Measurements from ENCODE around the gene FERMT1. TPM values are rescaled to one million over a fixed set of nuclear protein-coding genes. Genes with fewer than 3 reads are reported as not detected.

The FERMT1 gene
- total and polyA plus RNA-seq, 2 of the 13 experiments (the other 11 are each of a cell fraction or from before 2014, with no cell fraction given), result 15.8 to 29.5 TPM

- no peak overlapping the region for H3K4me2 ChIP-seq (ENCODE audit: low read depth, low read length)
- no peaks in the 10 kb centered on the region for H3K27me3 ChIP-seq (ENCODE audit: control insufficient read depth in 1 of 2, insufficient read depth in 2 of 2, low read length in 2 of 2)
- ATAC-seq (peak; percentile 53), DNase-seq (ENCODE audit: low spot score) (peak; percentile 23), FAIRE-seq (no peak)
- ChIA-PET CTCF (ENCODE audit: low intra/inter-chr PET ratio, low total read pairs) (no interaction called here), POLR2A (interaction anchor here (1.0 to 1.2 kb wide), 2 partner anchors 9 to 12 kb away, joined by 3 read pairs; partner anchors contain the start of gene LRRN4)
- in situ Hi-C loops (cut with HindIII; ENCODE audit: extremely low pct_ligation_motif_present, low pct_unique_long_range_greater_than_20kb), result no loop called here
- no peaks in the 10 kb centered on the region for H3K9me3 ChIP-seq (ENCODE audit: low read length)
- H3K9ac ChIP-seq (ENCODE audit: insufficient read depth, low read depth, low read length), result no peak overlapping the region
- H3K27ac ChIP-seq (ENCODE audit: extremely low read length, insufficient read depth, low read length), result no peak overlapping the region
- H2AFZ ChIP-seq (ENCODE audit: low read length), result no peak overlapping the region
- intact Hi-C loops (cut with micrococcal nuclease; ENCODE audit: unreplicated experiment), result no loop called here
- H3K4me1 ChIP-seq (ENCODE audit: insufficient read depth, low read length), result no peaks in the 10 kb centered on the region
- peaks cover 12 to 24% of the 10 kb centered on the region in 2 experiments for H3K36me3 ChIP-seq (replicated peaks in 1 of 2; ENCODE audit: control insufficient read depth in 1 of 2, insufficient read depth in 2 of 2, low read length in 2 of 2)
- no peak overlapping the region for H3K4me3 ChIP-seq (replicated peaks in 1 of 3; ENCODE audit: insufficient read depth in 1 of 3, low read depth in 2 of 3, low read length in 3 of 3)
- H3K79me2 ChIP-seq (ENCODE audit: insufficient read depth, low read length), result no peaks in the 10 kb centered on the region
- WGBS (ENCODE audit: low lambda C conversion rate), result 64% methylated on average over 2 of the region's 2 CpGs
- no peaks in the 10 kb centered on the region for H4K20me1 ChIP-seq (ENCODE audit: insufficient read depth, low read length)
- BruUV-seq (replicated peaks), result no TSS peak
- TF ChIP-seq KLF6 (CRISPR knock-in tag; IDR thresholded peaks at IDR 0.05) (no peak), NFE2L2 (IDR thresholded peaks at IDR 0.05; ENCODE audit: low read length) (no peak), PHF5A (CRISPR knock-in tag; IDR thresholded peaks at IDR 0.05; ENCODE audit: low read depth, unreplicated experiment) (no peak), GTF3A (CRISPR knock-in tag; conservative IDR thresholded peaks at IDR 0.05) (0 out of 2 replicates have a peak, but pooled peaks have one; percentile 43), SNAPC4 (CRISPR knock-in tag; IDR thresholded peaks at IDR 0.05) (no peak), DMTF1 (CRISPR knock-in tag; IDR thresholded peaks at IDR 0.05) (no peak), BRCA1 (CRISPR knock-in tag; IDR thresholded peaks at IDR 0.05) (no peak), THAP11 (CRISPR knock-in tag; IDR thresholded peaks at IDR 0.05) (peak; percentile 80), IRF9 (CRISPR knock-in tag; IDR thresholded peaks at IDR 0.05; ENCODE audit: borderline replicate concordance) (no peak), POLR2G (IDR thresholded peaks at IDR 0.05; ENCODE audit: low read depth, low read length) (0 out of 2 replicates have a peak, but pooled peaks have one; percentile 35)
Observed at GRCh38 chr20:6044115-6044514, 78.7 kb downstream of the FERMT1 start.
